Upper lobe of right lung (tissue), 1 donor: ENCODE results near the gene ZBTB34. TPM values are rescaled to one million over a fixed set of nuclear protein-coding genes. Genes with fewer than 3 reads are reported as not detected.
"Not testable (repeated sequence)": the region's sequence is repeated elsewhere in the genome, so short reads cannot be mapped to it uniquely, and the experiment has no call there.

Experiments used
- ATAC-seq: fragments of 200-7000 bp; cut with Tn5 transposase; one replicate; pipeline ENCODE4 v1.9.1; 2020; ENCODE audit warnings: mild to moderate bottlenecking, moderate library complexity
- DNase-seq: peaks from one replicate; pipeline ENCODE4 v3.0.0-alpha.2; 2020
- H3K27ac ChIP-seq: fragments of 200-600 bp; one replicate; pipeline ENCODE4 v1.8.0; 2022
- H3K27me3 ChIP-seq: fragments of 200-600 bp; one replicate; pipeline ENCODE4 v1.8.0; 2022; ENCODE audit warnings: mild to moderate bottlenecking
- H3K36me3 ChIP-seq: fragments of 200-600 bp; one replicate; pipeline ENCODE4 v1.8.0; 2022
- H3K4me1 ChIP-seq: fragments of 200-600 bp; one replicate; pipeline ENCODE4 v1.8.0; 2022
- H3K4me3 ChIP-seq: fragments of 200-600 bp; one replicate; pipeline ENCODE4 v1.8.0; 2022; ENCODE audit warnings: mild to moderate bottlenecking
- H3K9me3 ChIP-seq: fragments of 200-600 bp; one replicate; pipeline ENCODE4 v1.8.0; 2022
- intact Hi-C: fragments of 100-400 bp; cut with DNase I; formaldehyde crosslinking; loops from one replicate; pipeline ENCODE4 v1.11.0; 2022
- total RNA-seq: library from RNA; stranded (reverse); fragmentation: NEBNext Ultra II Directional; extraction: Animal tissue kit (Norgen Biotek cat#: 25700); gene quantifications from one replicate; pipeline ENCODE4 v1.2.1, GENCODE V29; 2021
- TF ChIP-seq, protein P1 (sequence below): fragments of 200-600 bp; IDR thresholded peaks from one replicate; pipeline ENCODE4 v1.8.0; 2022; ENCODE audit warnings: antibody characterized with exemption
- donor health status: DM: no; HTN: yes; CAD: no; lungs with severe emphysema.

ZBTB34 gene
- total RNA-seq, 1 donor from 2014 or later, result 15.1 TPM

- H3K36me3 ChIP-seq, result peaks cover 8% of the 10 kb centered on the region
- peaks cover 5% of the 10 kb centered on the region for H3K9me3 ChIP-seq
- TF ChIP-seq, protein P1, sequence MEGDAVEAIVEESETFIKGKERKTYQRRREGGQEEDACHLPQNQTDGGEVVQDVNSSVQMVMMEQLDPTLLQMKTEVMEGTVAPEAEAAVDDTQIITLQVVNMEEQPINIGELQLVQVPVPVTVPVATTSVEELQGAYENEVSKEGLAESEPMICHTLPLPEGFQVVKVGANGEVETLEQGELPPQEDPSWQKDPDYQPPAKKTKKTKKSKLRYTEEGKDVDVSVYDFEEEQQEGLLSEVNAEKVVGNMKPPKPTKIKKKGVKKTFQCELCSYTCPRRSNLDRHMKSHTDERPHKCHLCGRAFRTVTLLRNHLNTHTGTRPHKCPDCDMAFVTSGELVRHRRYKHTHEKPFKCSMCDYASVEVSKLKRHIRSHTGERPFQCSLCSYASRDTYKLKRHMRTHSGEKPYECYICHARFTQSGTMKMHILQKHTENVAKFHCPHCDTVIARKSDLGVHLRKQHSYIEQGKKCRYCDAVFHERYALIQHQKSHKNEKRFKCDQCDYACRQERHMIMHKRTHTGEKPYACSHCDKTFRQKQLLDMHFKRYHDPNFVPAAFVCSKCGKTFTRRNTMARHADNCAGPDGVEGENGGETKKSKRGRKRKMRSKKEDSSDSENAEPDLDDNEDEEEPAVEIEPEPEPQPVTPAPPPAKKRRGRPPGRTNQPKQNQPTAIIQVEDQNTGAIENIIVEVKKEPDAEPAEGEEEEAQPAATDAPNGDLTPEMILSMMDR, result no peak
- no peaks in the 10 kb centered on the region for H3K4me1 ChIP-seq
- H3K27ac ChIP-seq, result no peak overlapping the region
- intact Hi-C loops, result no loop called here
- H3K4me3 ChIP-seq, result no peak overlapping the region
- DNase-seq (no peak), ATAC-seq (no peak)
- no peaks in the 10 kb centered on the region for H3K27me3 ChIP-seq
Measured at GRCh38 chr9:126822278-126822677, 38.2 kb upstream of the ZBTB34 start.

DNA sequence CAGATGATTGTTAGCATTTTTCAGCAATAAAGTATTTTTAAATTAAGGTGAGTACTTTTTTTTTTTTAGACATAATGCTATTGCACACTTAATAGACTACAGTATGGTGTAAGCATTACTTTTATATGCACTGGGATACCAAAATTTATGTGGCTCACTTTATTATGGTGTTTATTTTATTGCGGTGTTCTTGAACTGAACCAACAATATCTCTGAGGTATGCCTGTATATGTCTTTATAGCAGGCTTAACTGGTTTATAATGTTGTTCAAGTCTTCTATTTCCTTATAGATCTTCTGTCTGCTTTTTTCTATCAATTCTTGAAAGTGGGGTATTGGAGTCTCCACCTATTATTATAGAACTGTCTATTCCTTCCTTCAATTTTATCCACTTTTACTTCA is 37.6 kb upstream of the ZBTB34 start:
- Histone ChIP-seq H3K27ac (no peak overlapping the region), H3K27me3 (no peaks in the 10 kb centered on the region), H3K36me3 (peaks cover 8% of the 10 kb centered on the region), H3K9me3 (peaks cover 5% of the 10 kb centered on the region), H3K4me3 (no peak overlapping the region), H3K4me1 (no peaks in the 10 kb centered on the region)
- intact Hi-C loops, result no loop called here
- ATAC-seq (no peak), DNase-seq (no peak)
- TF ChIP-seq, protein P1, result no peak

- H3K4me1 ChIP-seq, H3K36me3 ChIP-seq, H3K4me3 ChIP-seq, H3K27ac ChIP-seq, ATAC-seq, H3K27me3 ChIP-seq, H3K9me3 ChIP-seq, DNase-seq, intact Hi-C loops: not testable (repeated sequence)
Measured at GRCh38 chr9:126824052-126824451, 36.4 kb upstream of the ZBTB34 start.

- Histone ChIP-seq H3K4me1 (no peaks in the 10 kb centered on the region), H3K36me3 (peaks cover 12% of the 10 kb centered on the region), H3K4me3 (no peak overlapping the region), H3K27me3 (no peaks in the 10 kb centered on the region), H3K9me3 (no peaks in the 10 kb centered on the region), H3K27ac (no peak overlapping the region)
- ATAC-seq (no peak), DNase-seq (no peak)
- TF ChIP-seq, protein P1, result no peak
- intact Hi-C loops, result no loop called here
Measured at GRCh38 chr9:126827227-126827626, 33.2 kb upstream of the ZBTB34 start.

DNA sequence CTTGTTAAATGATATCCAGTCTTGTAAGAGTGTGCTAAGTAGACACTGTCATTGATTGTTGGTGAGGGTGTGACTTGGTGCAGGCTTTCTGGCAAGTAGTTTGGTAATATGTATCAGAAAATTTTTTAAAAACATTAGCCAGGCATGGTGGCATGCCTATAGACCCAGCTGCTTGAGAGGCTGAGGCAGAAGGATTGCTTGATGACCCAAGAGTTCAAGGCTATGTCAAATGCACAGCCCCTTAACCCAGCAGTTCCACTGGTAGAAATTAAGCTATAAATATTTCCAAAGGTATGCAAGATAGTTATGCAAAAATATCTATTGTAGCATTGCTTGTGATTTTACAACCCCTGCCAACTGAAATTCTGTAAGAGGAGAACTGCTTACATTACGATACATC is 31.4 kb upstream of the ZBTB34 start:
- H3K36me3 ChIP-seq, result peaks cover 22% of the 10 kb centered on the region
- H3K4me1 ChIP-seq, result no peaks in the 10 kb centered on the region
- no peaks in the 10 kb centered on the region for H3K27me3 ChIP-seq
- ATAC-seq, result no peak
- no peak for DNase-seq
- TF ChIP-seq, protein P1, result no peak
- no peak overlapping the region for H3K4me3 ChIP-seq
- intact Hi-C loops, result no loop called here
- no peak overlapping the region for H3K27ac ChIP-seq
- H3K9me3 ChIP-seq, result no peaks in the 10 kb centered on the region

GRCh38 chr9:126830827-126831226 is 29.6 kb upstream of the ZBTB34 start:
- Histone ChIP-seq H3K27ac (no peak overlapping the region), H3K4me3 (no peak overlapping the region), H3K9me3 (no peaks in the 10 kb centered on the region), H3K36me3 (peaks cover 40% of the 10 kb centered on the region), H3K27me3 (no peaks in the 10 kb centered on the region), H3K4me1 (peaks cover 5% of the 10 kb centered on the region)
- intact Hi-C loops, result no loop called here
- ATAC-seq (no peak), DNase-seq (no peak)
- TF ChIP-seq, protein P1, result no peak
